Erythroblast (primary cell): ENCODE measurements around the gene CMTM7.

Experiments used
- GATA1 ChIP-seq: IDR thresholded peaks from 2 replicates; pipeline ENCODE4 v1.6.1; 2011; ENCODE audit warnings: low read depth, mild to moderate bottlenecking, control low read depth, low read length, moderate library complexity
- POLR2A ChIP-seq: IDR thresholded peaks from 2 replicates; pipeline ENCODE4 v1.6.1; 2011; ENCODE audit warnings: mild to moderate bottlenecking, low read length

DNA sequence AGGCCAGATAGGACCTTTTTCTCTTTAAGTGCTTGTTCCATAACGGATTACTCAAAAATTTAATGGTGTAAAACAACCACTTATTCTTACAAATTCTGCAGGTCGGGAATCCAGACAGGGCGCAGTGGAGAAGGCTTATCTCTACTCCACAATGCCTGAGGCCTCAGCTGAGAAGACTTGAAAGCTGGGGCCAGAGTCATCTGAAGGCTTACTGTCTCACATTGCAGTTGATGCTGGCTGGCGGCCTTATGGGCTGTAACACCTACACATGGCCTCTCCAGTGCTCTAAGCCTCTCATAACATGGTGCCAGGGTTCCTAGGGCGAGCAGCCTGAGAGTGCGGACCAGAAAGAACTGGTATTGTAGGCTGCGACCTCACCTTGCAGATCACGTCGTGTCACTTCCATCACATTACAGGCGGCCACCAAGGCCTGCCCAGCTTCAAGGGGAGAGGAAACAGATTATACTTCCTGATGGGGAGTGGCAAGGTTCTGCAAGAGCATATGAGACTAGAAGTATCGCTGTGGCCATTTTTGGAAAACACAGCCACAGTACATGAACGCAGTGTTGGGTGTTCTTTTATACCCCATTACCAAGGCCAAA lies 32.4 kb downstream of the CMTM7 start:
- TF ChIP-seq POLR2A (no peak), GATA1 (no peak)
